GM21723 (cell line): ENCODE results near the gene CLEC16A.

Experiments
- ATAC-seq: cut with Tn5 transposase; IDR thresholded peaks from one replicate; pipeline ENCODE4 v1.9.1; 2021; ENCODE audit warnings: mild to moderate bottlenecking, moderate library complexity; ENCODE audit not compliant: unreplicated experiment

CLEC16A gene

DNA sequence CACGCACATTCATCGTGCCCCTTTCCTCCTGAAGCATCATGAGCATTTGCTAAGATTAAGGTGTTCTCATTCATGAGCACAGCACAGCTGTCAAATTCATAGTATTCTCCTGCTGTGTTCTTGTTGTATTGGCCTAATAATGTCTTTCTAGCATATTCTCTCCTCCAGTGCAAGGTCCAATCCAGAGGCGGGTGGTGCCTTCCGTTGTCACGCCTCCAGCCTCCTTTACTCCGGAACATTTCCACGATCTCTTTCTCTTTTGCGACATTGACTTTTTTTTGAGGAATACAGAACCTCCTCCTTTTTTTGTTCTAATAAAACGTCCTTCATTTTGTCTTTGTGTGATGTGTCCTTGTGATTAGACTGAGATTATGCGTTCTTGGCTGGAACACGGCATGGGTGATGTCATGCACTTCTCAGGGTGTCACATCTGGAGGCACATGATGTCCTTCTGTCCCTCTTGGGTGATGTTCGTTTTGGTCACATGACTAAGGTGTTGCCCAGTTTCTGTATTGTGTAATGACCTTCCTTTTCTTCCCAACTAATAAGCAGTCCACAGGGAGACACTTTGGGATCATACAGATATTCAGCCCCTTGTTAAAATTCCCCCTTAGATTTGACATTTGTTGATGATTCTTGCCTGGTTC lies 66.3 kb downstream of the CLEC16A start:
- ATAC-seq = no peak

DNA sequence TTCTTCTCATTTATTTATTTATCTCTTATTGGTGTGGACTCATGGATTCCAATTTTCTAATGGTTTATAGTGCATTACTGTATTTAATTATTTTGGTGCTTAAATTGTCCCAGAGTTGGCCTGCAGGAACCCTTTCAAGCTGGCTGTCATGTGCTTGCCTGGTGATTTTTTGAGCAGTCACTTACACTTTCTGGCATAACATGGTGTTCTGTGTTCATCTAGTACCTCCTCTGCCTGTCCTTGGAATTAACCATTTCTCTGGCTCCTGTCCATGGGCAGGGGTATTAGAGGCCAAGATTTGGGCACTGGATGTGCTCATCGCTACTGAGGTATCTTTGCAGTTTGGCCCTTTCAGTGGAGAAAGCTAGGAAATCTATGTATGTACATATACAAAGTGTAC lies 67.0 kb downstream of the CLEC16A start:
- no peak for ATAC-seq

DNA sequence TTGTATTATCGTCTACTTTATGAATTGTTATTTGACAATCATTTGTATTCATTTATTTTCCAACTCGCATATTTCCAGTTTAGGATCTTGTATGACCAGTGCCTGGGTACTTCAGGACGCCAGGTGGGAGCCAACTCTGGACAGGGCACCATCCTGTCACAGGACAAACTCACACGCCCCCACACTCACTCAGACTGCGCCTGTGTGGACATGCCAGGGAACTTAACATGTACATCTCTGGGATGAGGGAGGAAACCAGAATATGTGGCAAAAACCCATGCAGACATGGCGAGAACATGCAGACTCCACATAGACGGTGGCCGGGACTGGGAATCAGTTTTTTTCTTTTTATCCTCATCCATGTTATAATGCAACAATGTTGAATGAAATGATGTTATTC lies 68.5 kb downstream of the CLEC16A start:
- no peak for ATAC-seq

DNA sequence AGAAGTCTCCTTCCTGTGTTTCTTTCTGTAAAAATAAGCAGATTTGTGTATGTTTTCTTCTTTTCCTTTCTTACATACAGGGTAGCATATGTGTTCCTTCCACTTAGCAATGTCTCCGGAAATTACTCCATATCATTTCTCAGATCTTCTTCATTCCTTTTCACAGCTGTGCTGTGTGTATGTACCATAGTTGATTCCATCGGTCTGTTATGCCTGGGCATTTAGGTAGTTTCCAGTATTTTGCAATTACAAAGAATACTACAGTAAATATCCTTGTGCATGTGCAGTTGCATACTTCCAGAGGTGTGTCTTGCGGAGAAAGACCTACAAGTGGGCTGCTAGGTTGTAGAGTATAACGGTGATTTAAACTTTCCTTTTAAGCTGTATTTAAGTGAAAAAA lies 69.8 kb downstream of the CLEC16A start:
- ATAC-seq = no peak

DNA sequence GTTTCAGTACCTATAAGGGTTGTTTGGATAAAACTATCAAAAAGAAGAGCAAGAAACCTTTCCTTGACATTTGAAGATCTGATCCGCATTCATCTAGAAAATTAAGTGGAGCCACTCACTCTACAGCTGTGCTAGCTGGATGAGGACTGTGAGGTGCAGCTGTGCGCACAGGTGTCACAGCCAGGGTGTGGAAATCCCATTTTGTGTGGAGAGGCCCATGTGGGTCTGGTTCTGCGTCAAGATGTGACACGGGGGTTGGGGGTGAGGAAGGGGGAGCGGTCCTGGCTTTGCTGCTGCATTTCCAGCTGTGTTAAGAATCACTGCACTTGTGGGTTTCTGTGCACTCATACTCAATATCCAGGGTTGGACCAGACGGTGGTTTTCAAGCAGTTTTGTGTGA lies 70.7 kb downstream of the CLEC16A start:
- no peak for ATAC-seq

DNA sequence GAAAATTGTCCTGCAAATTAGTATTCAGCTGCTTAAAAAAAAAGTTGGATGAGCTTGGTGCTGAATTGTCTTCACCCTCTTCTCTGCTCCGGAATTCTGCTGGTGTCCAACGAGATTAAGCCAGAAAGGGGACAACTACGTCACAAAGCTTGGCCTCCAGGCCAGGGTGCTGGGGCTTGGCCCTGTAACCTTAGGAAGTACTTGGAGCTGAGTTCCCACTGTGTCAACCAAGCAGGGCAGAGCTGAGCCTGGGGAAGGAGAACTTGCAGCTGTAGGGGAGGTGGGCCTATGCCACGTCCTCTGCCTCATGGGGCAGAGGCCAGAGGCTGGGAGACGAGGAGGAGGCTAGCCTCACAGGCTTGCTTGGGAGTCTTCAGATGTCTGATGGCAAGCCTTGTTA lies 71.2 kb downstream of the CLEC16A start:
- ATAC-seq = no peak

DNA sequence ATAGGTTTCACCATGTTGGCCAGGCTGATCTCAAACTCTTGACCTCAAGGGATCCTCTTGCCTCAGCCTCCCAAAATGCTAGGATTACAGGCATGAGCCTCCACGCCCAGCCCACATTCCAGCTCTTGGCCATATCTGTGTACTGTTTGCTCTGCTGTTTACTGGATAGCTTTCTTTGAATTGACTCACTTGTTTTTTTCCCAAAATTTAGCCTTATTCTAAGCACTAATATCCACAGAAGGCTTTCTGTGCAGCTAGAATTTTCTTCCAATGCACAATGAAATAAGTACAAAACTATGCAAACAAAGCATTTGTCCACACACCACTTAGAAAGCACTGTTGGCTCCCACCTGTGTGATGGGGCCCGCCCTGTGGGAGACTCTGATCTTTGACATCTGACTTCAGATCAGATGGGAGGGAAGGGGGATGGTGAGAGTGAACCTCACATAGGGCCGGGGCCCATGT lies 72.2 kb downstream of the CLEC16A start:
- no peak for ATAC-seq

DNA sequence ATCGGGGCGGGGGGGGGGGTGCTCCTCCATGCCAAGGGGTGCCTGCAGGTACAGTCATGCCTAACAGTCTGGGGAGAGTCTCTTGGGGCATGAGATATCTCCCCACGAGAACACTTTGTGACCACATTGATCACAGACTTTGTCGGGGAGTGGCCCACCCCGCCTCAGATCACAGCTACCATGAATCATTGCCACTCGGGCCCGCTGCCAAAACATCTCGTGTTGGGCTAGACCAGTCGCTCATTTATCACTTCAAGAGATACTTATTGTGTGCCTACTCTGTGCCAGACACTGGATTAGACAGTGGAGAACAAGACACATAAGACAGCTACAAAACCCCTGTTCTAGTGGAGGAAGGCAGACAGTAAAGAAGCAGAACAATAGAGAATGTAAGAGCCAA lies 72.6 kb downstream of the CLEC16A start:
- ATAC-seq = no peak

DNA sequence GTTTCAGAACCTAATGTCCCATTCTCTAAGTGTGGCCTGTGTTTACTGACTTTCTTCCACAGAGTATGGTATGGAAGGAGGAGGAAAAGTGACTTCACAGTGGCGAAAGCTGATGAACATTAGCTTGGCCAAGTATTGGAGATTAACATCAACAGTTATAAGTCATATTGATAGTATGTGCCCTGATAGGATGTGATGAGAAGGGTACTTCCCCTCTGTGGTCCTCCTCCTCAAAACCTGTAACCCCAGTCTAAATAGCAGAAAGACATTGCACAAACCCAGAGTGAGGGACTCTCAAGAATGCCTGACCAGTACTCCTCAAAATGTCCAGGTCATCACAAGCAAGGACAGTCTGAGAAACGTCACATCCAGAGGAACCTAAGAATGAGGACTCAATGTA lies 73.1 kb downstream of the CLEC16A start:
- no peak for ATAC-seq

DNA sequence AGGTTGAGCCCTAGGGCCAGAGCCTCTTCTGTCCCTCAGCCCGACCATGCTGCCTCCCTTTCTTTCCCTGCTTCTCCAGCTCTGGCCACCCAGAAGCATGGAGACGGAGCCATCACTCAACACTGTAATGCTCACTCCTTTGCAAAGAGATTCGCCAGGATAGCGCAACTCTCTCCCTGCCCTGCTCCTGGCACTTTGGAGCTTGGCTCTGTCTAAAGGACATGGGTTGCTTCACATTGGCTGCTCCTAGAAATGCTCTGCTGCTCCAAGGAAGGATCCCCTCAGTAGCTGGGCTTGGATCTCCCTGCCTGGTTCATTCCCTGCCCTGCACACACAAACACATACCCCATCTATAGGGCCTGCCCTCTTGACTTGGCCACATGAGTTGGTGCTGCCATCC lies 76.0 kb downstream of the CLEC16A start:
- no peak for ATAC-seq

DNA sequence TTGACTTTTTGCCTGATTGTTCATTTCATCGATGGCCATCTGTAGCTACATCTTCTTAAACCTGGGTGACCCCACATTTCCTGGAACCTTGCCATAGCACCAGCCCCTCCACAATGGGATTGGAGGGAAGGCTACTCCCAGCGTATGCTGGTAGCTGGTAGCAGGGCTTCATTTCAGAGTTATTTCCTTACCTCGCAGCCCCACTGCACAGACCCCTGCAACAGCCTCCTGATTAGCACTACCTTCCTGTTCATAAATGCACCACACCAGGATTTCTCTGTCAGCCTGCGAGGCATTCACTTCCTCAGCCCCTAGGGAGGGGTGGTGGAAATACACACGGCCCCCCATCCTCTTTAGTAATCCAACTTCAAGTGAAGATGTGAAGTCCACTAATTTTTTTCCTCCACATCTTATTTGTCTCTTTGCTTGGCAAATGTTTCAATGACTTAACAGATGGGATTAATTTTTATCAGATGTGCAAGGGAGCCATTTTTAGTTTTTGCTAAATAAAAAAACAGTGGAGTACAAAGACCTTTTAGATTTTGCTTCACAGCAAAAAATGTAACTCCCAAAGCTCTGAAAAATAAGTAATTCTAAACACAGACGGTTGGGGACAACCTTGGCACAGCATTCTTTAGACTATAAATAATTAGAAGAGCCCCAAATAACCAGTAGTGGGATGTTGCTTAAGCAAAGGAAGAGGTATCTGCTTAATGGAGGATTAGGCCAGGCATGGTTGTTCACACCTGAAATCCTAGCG lies 76.6 kb downstream of the CLEC16A start:
- no peak for ATAC-seq

DNA sequence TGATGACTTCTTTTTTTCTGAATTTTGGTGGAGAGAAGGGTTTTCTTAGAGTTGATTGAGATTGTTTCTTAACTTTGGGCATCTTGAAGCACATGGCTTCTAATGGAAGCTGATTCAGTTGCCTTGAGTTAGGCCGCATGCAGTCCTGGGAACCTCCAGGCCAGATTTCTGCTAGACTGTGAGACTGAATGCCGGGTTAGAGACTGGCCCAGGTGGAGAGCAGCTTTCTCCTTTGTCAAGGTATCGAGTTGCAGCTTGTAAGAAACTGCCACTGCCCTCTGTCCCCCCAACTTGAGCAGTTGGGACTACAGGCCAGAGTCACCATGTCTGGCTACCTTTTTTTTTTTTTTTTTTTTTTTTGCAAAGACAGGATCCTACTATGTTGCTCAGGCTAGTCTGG lies 77.6 kb downstream of the CLEC16A start:
- ATAC-seq = no peak

DNA sequence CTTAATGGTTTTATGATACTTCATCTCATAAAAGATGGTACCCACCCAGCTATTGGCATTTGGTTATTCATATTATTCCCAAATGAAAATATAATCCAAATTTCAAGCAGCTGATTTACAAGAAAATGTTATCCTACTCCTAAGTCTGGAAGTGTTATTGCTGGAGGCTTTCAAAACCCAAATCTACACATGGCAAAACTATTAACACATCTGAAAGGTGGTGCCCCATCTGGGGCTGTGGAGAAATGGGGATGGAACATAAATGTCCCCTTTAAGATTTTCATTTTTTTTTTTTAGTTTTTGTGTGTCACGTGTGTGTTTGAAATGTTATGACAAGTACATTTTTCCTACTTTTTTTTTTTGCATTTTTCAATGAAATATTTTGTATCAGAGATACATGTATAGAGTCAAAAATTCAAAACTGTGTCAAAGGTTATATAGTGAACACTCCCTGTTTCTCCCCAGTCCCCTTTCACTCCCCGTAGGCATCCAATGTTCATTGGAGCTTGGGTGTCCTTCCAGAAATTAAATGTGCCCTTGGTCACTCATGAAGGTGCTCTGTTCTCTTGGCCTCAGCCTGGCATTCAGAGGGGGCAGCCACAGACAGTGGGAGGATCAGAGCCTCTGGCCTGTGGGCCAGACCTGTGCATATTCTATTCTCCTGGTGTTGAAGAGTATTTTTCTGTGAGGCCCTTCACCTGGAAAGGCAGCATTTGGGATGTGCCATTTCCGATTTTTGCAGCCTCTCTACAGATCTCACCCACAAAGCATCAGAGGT lies 79.1 kb downstream of the CLEC16A start:
- ATAC-seq = no peak

DNA sequence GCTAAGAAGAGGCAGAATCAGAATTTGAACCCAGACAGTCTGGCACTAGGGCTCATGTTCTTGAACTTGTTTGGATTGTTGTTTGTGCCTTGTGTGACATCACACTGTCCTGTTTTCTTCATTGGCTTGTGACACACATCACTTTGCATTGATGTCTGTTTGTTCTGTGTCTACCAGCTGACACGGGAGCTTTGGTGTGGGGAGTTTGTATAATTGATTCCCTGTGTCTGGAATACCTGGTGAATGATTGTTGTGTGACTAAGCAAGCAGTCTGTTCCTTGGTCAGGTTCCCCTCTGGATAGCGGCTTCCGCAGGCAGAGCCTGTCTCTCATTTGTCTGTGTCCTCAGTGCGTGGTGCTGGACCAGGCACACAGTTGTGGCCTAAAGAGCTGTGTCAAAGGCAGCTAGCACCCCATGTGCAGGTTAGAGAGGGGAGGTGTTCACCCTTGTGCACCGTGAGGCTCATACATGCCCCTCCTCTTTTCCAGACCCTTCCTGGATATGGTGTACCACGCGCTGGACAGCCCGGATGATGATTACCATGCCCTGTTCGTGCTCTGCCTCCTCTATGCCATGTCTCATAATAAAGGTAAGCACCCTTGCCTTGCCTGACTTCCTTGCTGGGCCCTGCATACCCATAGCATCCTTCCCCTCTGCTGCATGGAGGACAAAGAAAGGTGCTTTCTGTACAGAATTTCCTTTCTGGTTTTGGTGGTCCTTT lies 80.1 kb downstream of the CLEC16A start:
- no peak for ATAC-seq

DNA sequence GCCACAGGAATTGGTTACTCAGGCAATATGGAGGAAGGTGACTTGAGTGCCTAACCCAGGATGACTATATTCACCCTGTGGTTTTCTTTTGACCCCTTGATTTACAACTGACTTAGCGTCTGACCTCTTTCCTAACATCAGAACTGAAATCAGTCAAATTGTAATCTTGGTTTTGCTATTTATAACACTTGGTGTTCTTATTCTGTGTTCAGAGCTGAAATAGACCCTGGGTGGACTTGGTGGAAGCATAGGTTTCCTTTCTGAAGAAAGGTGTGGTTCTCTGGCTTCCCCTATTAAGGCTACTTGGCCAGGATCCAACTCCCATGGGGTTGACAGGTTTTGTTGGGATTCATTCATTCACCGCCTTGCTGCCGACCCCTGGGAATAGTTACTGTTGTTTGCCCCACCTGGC lies 80.8 kb downstream of the CLEC16A start:
- ATAC-seq = no peak

DNA sequence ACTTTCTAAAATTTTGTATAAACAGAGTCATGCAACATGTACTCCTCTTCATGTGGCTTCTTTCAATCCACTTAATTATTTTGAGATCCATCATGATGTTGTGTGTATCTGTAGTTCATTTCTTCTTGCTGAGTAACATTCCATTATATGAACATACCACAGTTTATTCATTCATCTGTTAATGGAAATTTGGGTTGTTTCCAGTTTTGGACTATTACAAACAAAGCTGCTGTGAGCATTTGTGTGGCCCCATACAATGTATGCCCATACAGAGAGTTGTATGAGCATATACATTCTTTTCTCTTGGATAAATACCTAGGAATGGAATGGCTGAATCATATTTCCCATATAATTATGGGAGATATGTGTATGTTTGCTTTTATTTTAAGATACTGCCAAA lies 85.6 kb downstream of the CLEC16A start:
- no peak for ATAC-seq

DNA sequence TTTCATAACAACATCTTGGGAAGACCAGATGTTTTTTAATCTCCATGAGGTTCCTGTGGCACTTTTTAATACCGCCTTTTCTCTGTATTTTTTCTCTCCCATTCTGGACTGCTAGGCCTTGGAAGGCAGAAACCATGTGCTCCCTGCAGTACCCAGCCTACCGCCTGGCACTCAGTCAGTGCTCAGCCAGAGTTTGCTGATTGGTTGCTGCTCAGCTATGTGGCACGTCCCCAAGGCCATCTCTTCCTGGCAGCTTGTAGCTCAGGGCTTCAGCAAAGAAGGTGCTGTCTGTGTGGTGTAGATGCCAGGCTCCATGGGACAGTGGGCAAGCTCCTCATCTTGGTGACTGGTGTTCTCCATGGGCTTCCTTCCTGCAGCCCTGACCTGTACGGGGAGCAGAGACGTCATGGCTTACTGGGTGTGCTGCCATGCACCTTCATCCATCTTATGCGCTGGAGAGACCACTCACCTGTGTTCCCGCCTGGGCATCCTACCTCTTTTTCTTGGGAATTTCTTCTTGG lies 86.7 kb downstream of the CLEC16A start:
- ATAC-seq = no peak

DNA sequence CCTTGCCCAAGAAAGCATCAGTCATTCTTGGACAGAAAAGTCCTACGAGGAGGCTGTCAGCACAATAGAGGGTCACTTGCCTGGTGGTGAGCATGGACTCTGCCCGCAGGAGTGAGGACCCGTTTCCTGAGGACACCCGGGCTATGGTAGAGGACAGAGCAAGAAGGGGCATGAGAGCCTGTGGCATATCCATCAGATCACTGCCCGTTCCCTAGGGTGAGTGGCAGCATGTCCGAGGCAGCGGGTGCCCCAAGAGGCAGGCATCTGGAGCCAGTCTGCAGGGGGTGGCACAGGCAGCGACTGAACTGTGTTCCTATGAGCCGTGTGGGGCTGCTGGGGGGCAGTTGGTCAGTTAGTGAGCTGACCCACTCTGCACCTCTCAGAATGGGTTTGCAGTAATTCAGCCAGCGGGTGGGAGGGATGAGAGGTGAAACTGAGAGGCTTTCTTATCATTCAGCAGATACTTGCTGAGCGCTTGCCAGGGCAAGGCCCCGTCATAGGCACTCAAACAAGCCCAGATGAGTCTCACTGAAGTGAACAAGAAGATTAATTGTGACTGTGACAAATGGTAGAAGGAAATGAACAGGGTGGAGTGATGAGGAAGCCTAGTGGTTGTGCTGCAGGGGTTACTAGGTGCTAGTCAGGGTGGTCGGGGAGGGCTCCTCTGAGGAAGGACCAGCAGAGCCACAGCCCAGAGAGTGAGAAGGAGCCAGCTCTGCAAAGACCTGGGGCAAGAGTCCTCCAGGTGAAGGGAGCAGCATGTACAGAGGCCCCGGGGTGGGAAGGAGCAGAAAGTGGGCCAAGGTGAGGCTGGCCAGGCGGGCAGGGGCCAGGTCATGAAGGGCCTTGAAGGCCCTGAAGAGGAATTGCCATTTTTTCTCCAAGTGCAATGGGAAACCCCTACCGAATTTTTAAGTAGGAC lies 87.9 kb downstream of the CLEC16A start:
- no peak for ATAC-seq

DNA sequence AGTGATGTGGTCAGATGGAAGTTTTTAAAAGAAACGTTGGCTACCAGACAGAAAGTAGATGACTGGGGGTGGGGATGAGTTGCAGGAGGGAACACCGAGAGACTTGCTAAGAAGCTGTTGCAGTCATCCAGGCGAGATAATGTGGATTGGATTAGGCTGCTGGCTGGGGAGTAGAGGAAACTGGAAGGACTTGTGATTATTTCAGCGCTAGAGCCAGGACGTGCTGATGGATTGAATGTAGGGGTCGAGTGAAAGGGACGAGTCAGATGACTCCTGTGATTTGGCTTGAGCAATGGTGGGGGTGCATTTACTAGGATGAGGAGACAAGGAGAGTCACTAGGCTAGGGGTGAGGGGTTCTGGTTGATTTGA lies 88.5 kb downstream of the CLEC16A start:
- ATAC-seq = no peak
